ENCODE data around the gene S100A6. TPM values are rescaled to one million over a fixed set of nuclear protein-coding genes. Genes with fewer than 3 reads are reported as not detected.
A peak's percentile ranks its signal among the peaks of the same experiment; 100 is the strongest.

S100A6 gene
- total RNA-seq, 4 donors from 2014 or later, result 595 to 840 (median 634) TPM

- H3K27ac ChIP-seq, result peak overlapping the region; percentile 60 to 95 (median 86)
- H3K9me3 ChIP-seq, result no peaks in the 10 kb centered on the region
- peaks cover 22 to 53% (median 35%) of the 10 kb centered on the region in 3 donors for H3K4me1 ChIP-seq
- no peaks in the 10 kb centered on the region for H3K27me3 ChIP-seq
- no peak for TF ChIP-seq POLR2A (IDR thresholded peaks at IDR 0.05)
- no peak for TF ChIP-seq POLR2AphosphoS5 (IDR thresholded peaks at IDR 0.05)
- no peak for TF ChIP-seq EP300 (IDR thresholded peaks at IDR 0.05)
- no peak for TF ChIP-seq CTCF (IDR thresholded peaks at IDR 0.05)
- 70 to 100% methylated on average over 2 to 8 of the region's 22 CpGs for WGBS, 2 donors (ENCODE audit: low coverage in 1 of 2)
- ATAC-seq, result no peak
- H3K4me3 ChIP-seq, result peak overlapping the region; percentile 2 to 39
- H3K36me3 ChIP-seq, result no peaks in the 10 kb centered on the region
These were observed 32.0 kb upstream of the S100A6 start for GRCh38 chr1:153567621-153568366.

- peak overlapping the region; percentile 78 to 95 (median 86) for H3K27ac ChIP-seq
- TF ChIP-seq POLR2AphosphoS5 (IDR thresholded peaks at IDR 0.05) (peak; percentile 94), CTCF (IDR thresholded peaks at IDR 0.05) (peak in 1 of 4 experiments; percentile 11), POLR2A (IDR thresholded peaks at IDR 0.05) (no peak)
- H3K27me3 ChIP-seq, result no peaks in the 10 kb centered on the region
- H3K4me3 ChIP-seq, result no peak overlapping the region
- H3K36me3 ChIP-seq, result no peaks in the 10 kb centered on the region
- ATAC-seq, result peak; percentile 96
- 49 to 71% methylated on average over 4 to 9 of the region's 16 CpGs for WGBS, 2 donors (ENCODE audit: low coverage in 1 of 2)
- no peaks in the 10 kb centered on the region for H3K9me3 ChIP-seq
- peaks cover 22 to 44% (median 35%) of the 10 kb centered on the region in 3 donors for H3K4me1 ChIP-seq
These were observed 30.9 kb upstream of the S100A6 start for GRCh38 chr1:153566414-153567371.

GRCh38 chr1:153565529-153566374, 30.0 kb upstream of the S100A6 start, which contains the start of gene S100A2:
Gene S100A2, minus strand, starts transcription at chr1:153565844. Its CDS starts 1,967 bp downstream, at chr1:153563877.
- H3K9me3 ChIP-seq, result no peaks in the 10 kb centered on the region
- TF ChIP-seq EP300 (IDR thresholded peaks at IDR 0.05) (no peak), POLR2AphosphoS5 (IDR thresholded peaks at IDR 0.05) (peak; percentile 54)
- no peak within 1 kb of the TSS for H3K4me3 ChIP-seq
- peak within 1 kb of the TSS; percentile 78 to 95 (median 86) for H3K27ac ChIP-seq
- H3K27me3 ChIP-seq, result no peaks in the 10 kb centered on the region
- H3K4me1 ChIP-seq, result peaks cover 22 to 44% (median 35%) of the 10 kb centered on the region in 3 donors
- WGBS, 2 donors (ENCODE audit: low coverage in 1 of 2), result 40 to 60% methylated on average over 1 to 2 of the region's 8 CpGs
- H3K36me3 ChIP-seq, result no peaks in the 10 kb centered on the region
- peak; percentile 53 for ATAC-seq

- no peak for ATAC-seq
- Histone ChIP-seq H3K27me3 (no peaks in the 10 kb centered on the region), H3K4me3 (no peak overlapping the region), H3K9me3 (no peaks in the 10 kb centered on the region), H3K4me1 (peaks cover 22 to 43% (median 35%) of the 10 kb centered on the region in 3 donors), H3K27ac (peak overlapping the region in 2 of 4 donors; percentile 1 to 21), H3K36me3 (no peaks in the 10 kb centered on the region)
- WGBS, 2 donors (ENCODE audit: low coverage in 1 of 2), result 83% methylated on average over 2 of the region's 7 CpGs; no CpG with 5 or more reads in 1 of the 2 donors
- TF ChIP-seq POLR2A (IDR thresholded peaks at IDR 0.05), result no peak
- no peak for TF ChIP-seq CTCF (IDR thresholded peaks at IDR 0.05)
- TF ChIP-seq POLR2AphosphoS5 (IDR thresholded peaks at IDR 0.05), result no peak
- TF ChIP-seq EP300 (IDR thresholded peaks at IDR 0.05), result no peak
These were observed 28.2 kb upstream of the S100A6 start for GRCh38 chr1:153563991-153564390.

Measured in gastroesophageal sphincter (tissue), 4 donors.